CD8-positive, alpha-beta memory T cell (primary cell): ENCODE data around the gene PEA15. TPM values are rescaled to one million over a fixed set of nuclear protein-coding genes. Genes with fewer than 3 reads are reported as not detected.
A peak's percentile ranks its signal among the peaks of the same experiment; 100 is the strongest.

Experiments used
- CTCF ChIA-PET: fragments of 350-600 bp; sonication (Branson Sonifier 250); formaldehyde crosslinking; loops from one replicate; lab custom pipeline; 2021; ENCODE audit warnings: antibody characterized with exemption; lab: Charles Lee
- POLR2A ChIA-PET: fragments of 350-600 bp; sonication (Branson Sonifier 250); formaldehyde crosslinking; loops from one replicate; lab custom pipeline; 2021; ENCODE audit warnings: antibody characterized with exemption; lab: Charles Lee
- DNase-seq, 5 donors: peaks; one replicate each; pipeline versions ENCODE4 v3.0.0 to v3.0.0-alpha.2; 2020 to 2022; ENCODE audit warnings: mixed read lengths in 1 of 5
- H3K27ac ChIP-seq: one replicate; pipeline ENCODE4 v1.7.0; 2013; ENCODE audit warnings: low read depth, mild to moderate bottlenecking, low read length, moderate library complexity
- H3K27me3 ChIP-seq: 2 replicates; pipeline ENCODE4 v1.7.0; 2013; ENCODE audit warnings: low read length, mild to moderate bottlenecking; ENCODE audit not compliant: insufficient read depth, poor library complexity, severe bottlenecking
- H3K36me3 ChIP-seq: 2 replicates; pipeline ENCODE4 v1.7.0; 2013; ENCODE audit warnings: mild to moderate bottlenecking, low read length, moderate library complexity; ENCODE audit not compliant: insufficient read depth
- H3K4me1 ChIP-seq: 2 replicates; pipeline ENCODE4 v1.7.0; 2013; ENCODE audit warnings: mild to moderate bottlenecking, low read length, moderate library complexity; ENCODE audit not compliant: insufficient read depth
- H3K4me3 ChIP-seq: 2 replicates; pipeline ENCODE4 v1.7.0; 2013; ENCODE audit warnings: mild to moderate bottlenecking, low read length
- H3K9me3 ChIP-seq: 2 replicates; pipeline ENCODE4 v1.7.0; 2013; ENCODE audit warnings: mild to moderate bottlenecking, low read length
- H3K27ac Mint-ChIP-seq, 8 donors: one replicate each; pipeline ENCODE4 v1.8.0; 2020 to 2021; ENCODE audit warnings: mixed read lengths in 8 of 8, mild to moderate bottlenecking in 6 of 8, inconsistent platforms in 3 of 8, moderate library complexity in 3 of 8
- H3K27me3 Mint-ChIP-seq, 2 donors: one replicate each; pipeline ENCODE4 v1.8.0; 2020 to 2021; ENCODE audit warnings: mixed read lengths in 2 of 2, mild to moderate bottlenecking in 1 of 2, moderate library complexity in 1 of 2
- H3K36me3 Mint-ChIP-seq, 3 donors: one replicate each; pipeline ENCODE4 v1.8.0; 2020 to 2021; ENCODE audit warnings: mixed read lengths in 3 of 3, inconsistent platforms in 1 of 3, mild to moderate bottlenecking in 1 of 3
- H3K4me1 Mint-ChIP-seq, 3 donors: one replicate each; pipeline ENCODE4 v1.8.0; 2020 to 2021; ENCODE audit warnings: mixed read lengths in 3 of 3, inconsistent platforms in 1 of 3, mild to moderate bottlenecking in 1 of 3
- H3K4me3 Mint-ChIP-seq, 7 donors: one replicate each; pipeline ENCODE4 v1.8.0; 2020 to 2021; ENCODE audit warnings: mixed read lengths in 7 of 7, mild to moderate bottlenecking in 6 of 7, moderate library complexity in 4 of 7, inconsistent platforms in 2 of 7
- H3K9me3 Mint-ChIP-seq, 5 donors: one replicate each; pipeline ENCODE4 v1.8.0; 2020 to 2022; ENCODE audit warnings: mixed read lengths in 5 of 5, mild to moderate bottlenecking in 3 of 5, moderate library complexity in 2 of 5, inconsistent platforms in 1 of 5
- polyA plus RNA-seq: library from polyadenylated mRNA; unstranded; fragments of 300-500 nt; fragmentation: Illumina TruSeq; gene quantifications from one replicate; pipeline ENCODE4 v1.2.3, GENCODE V29; 2021
- total RNA-seq, 2 experiments: library from RNA; stranded (reverse); gene quantifications; one replicate each; pipeline ENCODE4 v1.2.3, GENCODE V29; 2021

PEA15 gene
- total and polyA plus RNA-seq, 3 experiments from 2014 or later, result 9.1 to 81.4 (median 77.4) TPM

DNA sequence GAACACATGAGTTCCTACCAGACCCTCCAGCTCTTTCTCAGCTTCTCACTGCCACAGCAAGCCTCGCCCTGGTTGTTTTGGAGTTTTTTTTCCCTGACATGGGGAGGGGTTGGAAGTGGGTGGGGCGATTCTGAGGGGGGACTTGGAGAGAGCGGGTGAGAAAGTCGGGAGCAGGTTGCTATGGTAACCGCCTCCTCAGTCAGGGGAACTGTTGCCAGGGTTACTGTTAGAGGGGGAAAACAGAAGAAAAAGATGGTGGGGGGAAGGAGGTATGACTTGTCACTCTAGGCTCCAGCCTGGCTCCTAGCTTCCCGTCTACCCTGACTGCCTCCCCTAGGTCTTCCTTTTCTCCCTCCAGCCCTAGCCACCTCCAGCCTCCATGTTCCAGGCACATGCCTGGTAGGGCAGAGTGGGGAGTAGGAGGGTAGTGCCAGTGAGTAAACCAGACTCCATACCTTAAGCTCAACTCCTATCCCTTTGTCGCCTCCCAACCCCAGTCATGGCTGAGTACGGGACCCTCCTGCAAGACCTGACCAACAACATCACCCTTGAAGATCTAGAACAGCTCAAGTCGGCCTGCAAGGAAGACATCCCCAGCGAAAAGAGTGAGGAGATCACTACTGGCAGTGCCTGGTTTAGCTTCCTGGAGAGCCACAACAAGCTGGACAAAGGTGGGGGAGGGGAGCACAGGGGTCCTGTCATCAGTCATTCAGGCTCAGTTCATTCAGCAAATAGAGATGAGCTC lies 6.0 kb downstream of the PEA15 start:
- peaks cover 29% of the 10 kb centered on the region for H3K36me3 ChIP-seq
- no peaks in the 10 kb centered on the region for H3K9me3 ChIP-seq
- H3K4me1 Mint-ChIP-seq, result peaks cover 27 to 36% (median 33%) of the 10 kb centered on the region in 3 donors
- no peak overlapping the region for H3K4me3 Mint-ChIP-seq
- no peak overlapping the region for H3K27ac ChIP-seq
- H3K36me3 Mint-ChIP-seq, result peaks cover 0 to 59% (median 11%) of the 10 kb centered on the region in 3 donors
- H3K27me3 Mint-ChIP-seq, result no peaks in the 10 kb centered on the region
- no peaks in the 10 kb centered on the region for H3K9me3 Mint-ChIP-seq
- no peak overlapping the region for H3K4me3 ChIP-seq
- H3K27ac Mint-ChIP-seq, result peak overlapping the region in 3 of 8 donors; percentile 18 to 72 (median 41)
- DNase-seq, result no peak
- H3K27me3 ChIP-seq, result no peaks in the 10 kb centered on the region
- H3K4me1 ChIP-seq, result peaks cover 2% of the 10 kb centered on the region
- ChIA-PET POLR2A (no interaction called here), CTCF (interaction anchor here (0.8 kb wide), 1 partner anchor 80 kb away, joined by 3 read pairs; no protein-coding TSS in a partner anchor)

DNA sequence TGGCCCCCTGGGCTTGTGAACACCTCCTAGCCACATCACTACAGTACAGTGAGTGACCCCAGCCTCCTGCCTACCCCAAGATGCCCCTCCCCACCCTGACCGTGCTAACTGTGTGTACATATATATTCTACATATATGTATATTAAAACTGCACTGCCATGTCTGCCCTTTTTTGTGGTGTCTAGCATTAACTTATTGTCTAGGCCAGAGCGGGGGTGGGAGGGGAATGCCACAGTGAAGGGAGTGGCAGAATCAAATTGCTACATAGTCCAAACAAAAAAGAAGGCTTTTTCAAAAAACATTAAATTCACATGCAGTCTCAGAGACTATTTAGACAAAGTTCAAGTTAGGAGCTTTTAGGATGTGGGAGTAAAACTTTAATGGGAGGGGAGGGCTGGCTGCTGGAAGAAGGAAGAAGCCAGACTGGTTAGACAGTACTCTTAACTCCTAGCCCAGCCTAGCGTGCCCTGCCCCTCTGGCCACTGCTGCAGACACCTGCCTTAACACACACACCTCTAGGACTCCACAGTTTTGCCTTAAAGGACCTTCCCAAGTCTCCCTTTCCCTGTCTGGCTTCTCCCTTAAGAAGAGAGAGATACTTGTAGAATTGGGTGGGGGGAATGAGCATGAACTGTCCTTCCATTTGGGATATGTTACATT lies 9.4 kb downstream of the PEA15 start:
- CTCF ChIA-PET, result no interaction called here
- Histone ChIP-seq H3K9me3 (no peaks in the 10 kb centered on the region), H3K27me3 (no peaks in the 10 kb centered on the region), H3K4me3 (no peak overlapping the region), H3K4me1 (no peaks in the 10 kb centered on the region), H3K27ac (no peak overlapping the region), H3K36me3 (peaks cover 55% of the 10 kb centered on the region)
- Mint-ChIP-seq H3K4me3 (no peak overlapping the region), H3K36me3 (peaks cover 0 to 63% (median 16%) of the 10 kb centered on the region in 3 donors), H3K27ac (peak overlapping the region in 5 of 8 donors; percentile 23 to 86 (median 41)), H3K4me1 (peaks cover 5 to 12% (median 8%) of the 10 kb centered on the region in 3 donors), H3K27me3 (no peaks in the 10 kb centered on the region), H3K9me3 (no peaks in the 10 kb centered on the region)
- DNase-seq, result no peak
- POLR2A ChIA-PET, result no interaction called here

DNA sequence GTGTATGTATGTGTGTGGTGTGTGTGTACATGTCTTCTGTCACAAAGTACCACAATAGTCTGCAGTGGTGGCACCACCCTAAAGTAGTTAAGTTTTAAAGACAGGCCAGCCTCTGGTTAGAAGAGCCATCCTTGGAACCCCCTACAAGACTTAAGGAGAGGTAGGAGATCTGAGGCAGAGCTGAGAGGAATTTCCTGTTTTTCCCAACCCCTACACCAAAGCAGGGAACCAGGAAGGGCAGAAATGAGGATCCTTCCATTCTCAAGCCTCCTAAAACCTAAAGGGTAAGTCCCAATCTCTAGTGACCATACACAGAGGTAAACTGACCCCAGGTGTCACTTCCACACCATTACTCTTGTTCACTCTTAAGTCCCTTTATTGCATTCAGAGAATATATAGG lies 11.1 kb downstream of the PEA15 start:
- no peak overlapping the region for H3K4me3 ChIP-seq
- ChIA-PET POLR2A (no interaction called here), CTCF (no interaction called here)
- H3K27me3 Mint-ChIP-seq, result no peaks in the 10 kb centered on the region
- peaks cover 0 to 53% (median 21%) of the 10 kb centered on the region in 3 donors for H3K36me3 Mint-ChIP-seq
- DNase-seq, result no peak
- H3K27ac Mint-ChIP-seq, result peak overlapping the region in 4 of 8 donors; percentile 4 to 83 (median 79)
- peaks cover 62% of the 10 kb centered on the region for H3K36me3 ChIP-seq
- no peaks in the 10 kb centered on the region for H3K9me3 ChIP-seq
- H3K4me3 Mint-ChIP-seq, result no peak overlapping the region
- no peaks in the 10 kb centered on the region for H3K9me3 Mint-ChIP-seq
- H3K27ac ChIP-seq, result no peak overlapping the region
- no peaks in the 10 kb centered on the region for H3K4me1 Mint-ChIP-seq
- no peaks in the 10 kb centered on the region for H3K4me1 ChIP-seq
- no peaks in the 10 kb centered on the region for H3K27me3 ChIP-seq

- CTCF ChIA-PET, result interaction anchor here (1.3 kb wide), 1 partner anchor 74 kb away, joined by 3 read pairs; no protein-coding TSS in a partner anchor
- H3K9me3 Mint-ChIP-seq, result no peaks in the 10 kb centered on the region
- no peak for DNase-seq
- no peaks in the 10 kb centered on the region for H3K4me1 ChIP-seq
- H3K9me3 ChIP-seq, result no peaks in the 10 kb centered on the region
- no peak overlapping the region for H3K4me3 Mint-ChIP-seq
- H3K27ac ChIP-seq, result no peak overlapping the region
- peaks cover 4 to 41% (median 28%) of the 10 kb centered on the region in 3 donors for H3K36me3 Mint-ChIP-seq
- no peaks in the 10 kb centered on the region for H3K27me3 ChIP-seq
- H3K36me3 ChIP-seq, result peaks cover 64% of the 10 kb centered on the region
- no peaks in the 10 kb centered on the region for H3K27me3 Mint-ChIP-seq
- H3K27ac Mint-ChIP-seq, result peak overlapping the region in 4 of 8 donors; percentile 12 to 79 (median 52)
- H3K4me1 Mint-ChIP-seq, result no peaks in the 10 kb centered on the region
- POLR2A ChIA-PET, result no interaction called here
- no peak overlapping the region for H3K4me3 ChIP-seq
These were observed 12.4 kb downstream of the PEA15 start for GRCh38 chr1:160217481-160218051.

DNA sequence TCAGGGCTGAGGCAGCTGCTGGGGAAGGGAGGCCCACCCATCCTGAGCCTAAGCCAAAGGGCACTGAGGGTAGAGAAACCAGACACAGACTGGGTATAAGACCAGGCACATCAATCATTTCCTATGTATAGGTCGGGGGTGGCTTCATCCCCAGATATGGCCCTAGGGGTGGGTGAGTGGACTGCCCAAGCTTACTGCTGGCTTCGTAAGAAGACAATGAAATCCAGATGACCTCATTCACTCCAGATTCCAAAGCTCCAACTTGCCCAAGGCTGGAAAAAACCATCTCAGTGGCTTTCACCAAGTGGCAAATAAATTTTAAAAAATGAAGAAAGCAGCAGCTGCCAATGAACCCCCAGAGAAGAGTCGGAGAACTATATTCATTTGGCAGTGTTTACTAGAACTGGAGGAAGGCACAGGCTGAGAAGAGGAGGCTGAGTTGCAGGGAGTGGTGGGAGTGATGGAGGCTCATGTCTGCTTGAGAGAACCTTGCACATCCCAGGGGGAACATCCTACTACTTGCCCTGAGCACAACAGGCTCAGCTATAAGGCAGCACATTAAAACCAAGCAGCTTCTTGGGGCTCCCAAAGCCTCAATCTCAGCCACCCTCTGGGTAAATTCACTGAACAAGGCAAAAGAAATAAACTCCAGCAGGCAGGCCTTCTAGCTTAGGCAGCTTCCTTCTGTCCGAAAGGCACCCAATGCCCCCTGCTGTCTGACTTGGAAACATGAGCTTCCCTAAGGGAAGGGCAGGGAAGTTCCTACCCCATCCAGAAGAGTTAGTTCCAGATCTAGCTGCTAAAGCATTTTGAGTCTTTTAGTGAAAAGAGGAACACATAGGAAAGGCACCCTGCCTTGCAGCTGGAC lies 14.1 kb downstream of the PEA15 start:
- no peaks in the 10 kb centered on the region for H3K27me3 ChIP-seq
- no peak overlapping the region for H3K4me3 ChIP-seq
- H3K27ac ChIP-seq, result no peak overlapping the region
- Mint-ChIP-seq H3K9me3 (no peaks in the 10 kb centered on the region), H3K4me1 (no peaks in the 10 kb centered on the region), H3K27ac (peak overlapping the region in 4 of 8 donors; percentile 23 to 81 (median 56)), H3K36me3 (peaks cover 4 to 29% (median 23%) of the 10 kb centered on the region in 3 donors), H3K27me3 (no peaks in the 10 kb centered on the region), H3K4me3 (no peak overlapping the region)
- no peaks in the 10 kb centered on the region for H3K9me3 ChIP-seq
- ChIA-PET CTCF (interaction anchor here (1.1 to 1.6 kb wide), 4 partner anchors 16 to 33 kb away, joined by 4 to 5 read pairs (median 4); no protein-coding TSS in a partner anchor), POLR2A (no interaction called here)
- H3K4me1 ChIP-seq, result no peaks in the 10 kb centered on the region
- H3K36me3 ChIP-seq, result peaks cover 72% of the 10 kb centered on the region
- DNase-seq, result no peak

DNA sequence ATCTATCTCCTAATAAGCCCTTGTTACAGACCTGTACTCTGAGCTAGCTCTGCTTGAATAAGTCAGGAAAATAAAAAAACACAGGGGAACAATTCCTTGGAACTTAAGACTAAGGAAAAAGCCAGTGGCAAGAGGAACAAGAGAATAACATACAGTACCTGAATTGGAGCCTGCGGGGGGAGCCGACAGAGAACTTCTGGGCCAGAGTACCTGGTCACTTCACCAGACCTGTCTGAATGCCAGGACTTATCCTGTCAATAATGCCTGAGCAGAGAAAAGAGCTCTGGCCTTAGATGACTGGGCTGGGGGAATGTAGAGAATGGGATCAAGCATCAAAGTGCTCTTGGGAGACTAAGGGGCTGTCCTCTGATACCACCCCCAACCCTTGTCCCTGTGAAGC lies 15.1 kb downstream of the PEA15 start:
- CTCF ChIA-PET, result interaction anchor here (1.1 to 1.8 kb wide), 6 partner anchors 15 to 71 kb away, joined by 4 to 7 read pairs (median 4); no protein-coding TSS in a partner anchor
- H3K27ac Mint-ChIP-seq, result peak overlapping the region in 6 of 8 donors; percentile 39 to 81 (median 62)
- peaks cover 76% of the 10 kb centered on the region for H3K36me3 ChIP-seq

DNA sequence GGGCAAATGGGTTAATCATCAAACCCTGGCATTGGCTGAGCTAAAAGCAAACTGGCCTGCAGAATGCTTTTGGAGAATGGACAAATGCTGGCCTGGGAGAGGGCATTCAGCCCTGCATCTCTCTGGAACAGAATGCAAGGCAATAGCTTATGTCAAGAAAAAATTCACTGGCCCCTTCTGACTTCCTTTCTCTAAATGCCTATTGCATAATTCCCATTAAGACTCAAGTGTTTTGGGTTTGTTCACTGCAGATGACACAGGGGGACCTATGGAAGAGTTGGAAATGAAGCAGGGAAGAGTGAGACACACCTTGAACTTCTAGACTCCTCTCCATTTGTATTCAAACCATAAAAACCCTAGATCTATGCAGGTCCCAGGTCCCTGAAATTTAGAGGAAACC lies 15.9 kb downstream of the PEA15 start:
- Mint-ChIP-seq H3K9me3 (no peaks in the 10 kb centered on the region), H3K36me3 (peaks cover 4 to 27% (median 5%) of the 10 kb centered on the region in 3 donors), H3K27ac (peak overlapping the region in 6 of 8 donors; percentile 2 to 66 (median 36)), H3K4me3 (no peak overlapping the region), H3K4me1 (no peaks in the 10 kb centered on the region), H3K27me3 (no peaks in the 10 kb centered on the region)
- Histone ChIP-seq H3K4me3 (no peak overlapping the region), H3K27ac (no peak overlapping the region), H3K4me1 (no peaks in the 10 kb centered on the region), H3K27me3 (no peaks in the 10 kb centered on the region), H3K9me3 (no peaks in the 10 kb centered on the region), H3K36me3 (peaks cover 76% of the 10 kb centered on the region)
- ChIA-PET CTCF (interaction anchor here (1.5 to 1.8 kb wide), 2 partner anchors 28 to 70 kb away, joined by 4 to 7 read pairs; no protein-coding TSS in a partner anchor), POLR2A (no interaction called here)
- no peak for DNase-seq

More for the DNA sequence above, 15.1 kb downstream of the PEA15 start:
- Mint-ChIP-seq H3K27me3 (no peaks in the 10 kb centered on the region), H3K36me3 (peaks cover 4 to 29% (median 13%) of the 10 kb centered on the region in 3 donors), H3K4me3 (no peak overlapping the region), H3K9me3 (no peaks in the 10 kb centered on the region), H3K4me1 (no peaks in the 10 kb centered on the region)
- Histone ChIP-seq H3K27ac (no peak overlapping the region), H3K4me1 (no peaks in the 10 kb centered on the region), H3K4me3 (no peak overlapping the region), H3K9me3 (no peaks in the 10 kb centered on the region), H3K27me3 (no peaks in the 10 kb centered on the region)
- no peak for DNase-seq
- POLR2A ChIA-PET, result no interaction called here
